Common myeloid progenitor, CD34-positive (primary cell): ENCODE results near the gene LAIR1.
A peak's percentile ranks its signal among the peaks of the same experiment; 100 is the strongest.
"Not testable (repeated sequence)": the region's sequence is repeated elsewhere in the genome, so short reads cannot be mapped to it uniquely, and the experiment has no call there.

ENCODE experiments used
- CTCF ChIA-PET: fragments of 350-600 bp; sonication (Branson Sonifier 250); formaldehyde crosslinking; loops from one replicate; lab custom pipeline; 2021; ENCODE audit warnings: antibody characterized with exemption; lab: Charles Lee
- POLR2A ChIA-PET: fragments of 350-600 bp; sonication (Branson Sonifier 250); formaldehyde crosslinking; loops from one replicate; lab custom pipeline; 2021; ENCODE audit warnings: antibody characterized with exemption; lab: Charles Lee
- DNase-seq, 3 donors: peaks; one replicate each; pipeline versions ENCODE4 v3.0.0 to v3.0.0-alpha.2; 2013
- H3K27ac ChIP-seq, 2 experiments: 1 replicate in 1 of 2; 2 replicates in 1 of 2; pipeline ENCODE4 v1.7.0; 2013; ENCODE audit warnings: inconsistent platforms in 2 of 2, low read length in 2 of 2, mild to moderate bottlenecking in 2 of 2, low read depth in 1 of 2, moderate library complexity in 1 of 2; ENCODE audit not compliant: severe bottlenecking in 2 of 2, insufficient read depth in 1 of 2, poor library complexity in 1 of 2
- H3K27me3 ChIP-seq, 5 experiments: replicated peaks in 2 of 5; 1 replicate in 3 of 5; 2 replicates in 2 of 5; pipeline versions ENCODE4 v1.6.1 to v1.7.0; 2013; ENCODE audit warnings: low read length in 4 of 5, mild to moderate bottlenecking in 2 of 5, moderate library complexity in 2 of 5, inconsistent platforms in 1 of 5; ENCODE audit not compliant: insufficient read depth in 5 of 5, control insufficient read depth in 4 of 5
- H3K36me3 ChIP-seq, 4 experiments: 1 replicate in 2 of 4; 2 replicates in 2 of 4; pipeline versions ENCODE4 v1.6.1 to v1.7.0; 2013; ENCODE audit warnings: low read length in 3 of 4, control low read depth in 1 of 4, mild to moderate bottlenecking in 1 of 4; ENCODE audit not compliant: control insufficient read depth in 4 of 4, insufficient read depth in 4 of 4
- H3K4me1 ChIP-seq, 4 experiments: 1 replicate in 3 of 4; 2 replicates in 1 of 4; pipeline versions ENCODE4 v1.6.1 to v1.7.1; 2013; ENCODE audit warnings: low read length in 3 of 4, mild to moderate bottlenecking in 3 of 4, control low read depth in 1 of 4, inconsistent platforms in 1 of 4, moderate library complexity in 1 of 4; ENCODE audit not compliant: control insufficient read depth in 4 of 4, insufficient read depth in 4 of 4; ENCODE audit errors: control extremely low read depth in 1 of 4
- H3K4me3 ChIP-seq, 7 experiments: 1 replicate in 4 of 7; 2 replicates in 3 of 7; pipeline versions ENCODE4 v1.5.1 to v1.7.0; 2013; ENCODE audit warnings: mild to moderate bottlenecking in 7 of 7, low read length in 6 of 7, moderate library complexity in 6 of 7, inconsistent platforms in 2 of 7, low read depth in 2 of 7, control low read depth in 1 of 7; ENCODE audit not compliant: insufficient read depth in 4 of 7, control insufficient read depth in 1 of 7; ENCODE audit errors: extremely low read depth in 1 of 7
- H3K9me3 ChIP-seq, 5 experiments: 1 replicate in 4 of 5; 2 replicates in 1 of 5; pipeline versions ENCODE4 v1.6.1 to v1.7.1; 2013; ENCODE audit warnings: low read length in 4 of 5, mild to moderate bottlenecking in 2 of 5, inconsistent platforms in 1 of 5, low read depth in 1 of 5, moderate library complexity in 1 of 5; ENCODE audit not compliant: control insufficient read depth in 4 of 5, insufficient read depth in 2 of 5; ENCODE audit errors: control extremely low read depth in 1 of 5
- WGBS: methylation state at CpG from one replicate; pipeline ENCODE4 v1.1.5; 2013; ENCODE audit not compliant: insufficient coverage; 5-methylcytosine and 5-hydroxymethylcytosine counted together

LAIR1 gene

GRCh38 chr19:54380897-54381296 is 16.2 kb upstream of the LAIR1 start:
- CTCF ChIA-PET, result interaction anchor here (1.0 to 2.1 kb wide), 2 partner anchors 8 to 10 kb away, joined by 3 to 6 read pairs; no protein-coding TSS in a partner anchor
- Histone ChIP-seq H3K4me3 (no peak overlapping the region), H3K36me3 (no peaks in the 10 kb centered on the region), H3K4me1 (peaks cover 21 to 50% (median 41%) of the 10 kb centered on the region in 4 experiments), H3K9me3 (peaks cover 0 to 7% (median 0%) of the 10 kb centered on the region in 5 experiments), H3K27me3 (no peaks in the 10 kb centered on the region), H3K27ac (no peak overlapping the region)
- POLR2A ChIA-PET, result no interaction called here
- WGBS, result 100% methylated on average over 2 of the region's 2 CpGs
- no peak for DNase-seq

DNA sequence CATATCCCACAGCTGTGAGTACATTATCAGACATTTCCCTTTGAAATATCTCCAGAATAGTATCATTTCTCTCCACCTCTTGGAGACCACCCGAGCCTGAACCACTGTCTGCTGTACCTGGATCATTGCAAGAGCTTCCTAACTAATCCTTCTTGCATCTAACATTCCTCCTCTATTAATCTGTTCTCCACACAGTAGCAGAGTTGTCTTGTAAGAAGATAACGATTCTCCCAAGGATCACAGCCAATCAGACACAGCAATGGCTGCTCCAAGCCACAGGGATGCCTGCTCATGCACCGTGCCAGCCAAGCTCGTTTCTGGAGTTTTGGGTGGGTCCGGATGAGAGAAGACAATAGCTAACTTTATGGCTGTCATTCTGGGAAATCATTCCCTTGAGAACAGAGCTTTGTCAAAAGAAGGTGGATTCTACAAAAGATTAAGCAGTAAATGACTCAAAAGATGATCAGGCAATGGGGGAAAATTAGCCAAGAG is 14.5 kb upstream of the LAIR1 start:
- WGBS, result 90% methylated on average over 5 of the region's 5 CpGs
- no peaks in the 10 kb centered on the region for H3K27me3 ChIP-seq
- peak overlapping the region in 1 of 7 experiments; percentile 64 for H3K4me3 ChIP-seq
- peaks cover 0 to 7% (median 0%) of the 10 kb centered on the region in 5 experiments for H3K9me3 ChIP-seq
- H3K36me3 ChIP-seq, result no peaks in the 10 kb centered on the region
- CTCF ChIA-PET, result interaction anchor here (1.0 to 2.4 kb wide), 5 partner anchors 10 to 60 kb away, joined by 3 to 22 read pairs (median 4); no protein-coding TSS in a partner anchor
- POLR2A ChIA-PET, result interaction anchor here (0.6 to 2.7 kb wide), 3 partner anchors 9 to 65 kb away, joined by 3 to 15 read pairs (median 5); partner anchors contain the start of gene LAIR1
- H3K4me1 ChIP-seq, result peaks cover 21 to 61% (median 57%) of the 10 kb centered on the region in 4 experiments
- no peak for DNase-seq
- H3K27ac ChIP-seq, result peak overlapping the region; percentile 81 to 89

DNA sequence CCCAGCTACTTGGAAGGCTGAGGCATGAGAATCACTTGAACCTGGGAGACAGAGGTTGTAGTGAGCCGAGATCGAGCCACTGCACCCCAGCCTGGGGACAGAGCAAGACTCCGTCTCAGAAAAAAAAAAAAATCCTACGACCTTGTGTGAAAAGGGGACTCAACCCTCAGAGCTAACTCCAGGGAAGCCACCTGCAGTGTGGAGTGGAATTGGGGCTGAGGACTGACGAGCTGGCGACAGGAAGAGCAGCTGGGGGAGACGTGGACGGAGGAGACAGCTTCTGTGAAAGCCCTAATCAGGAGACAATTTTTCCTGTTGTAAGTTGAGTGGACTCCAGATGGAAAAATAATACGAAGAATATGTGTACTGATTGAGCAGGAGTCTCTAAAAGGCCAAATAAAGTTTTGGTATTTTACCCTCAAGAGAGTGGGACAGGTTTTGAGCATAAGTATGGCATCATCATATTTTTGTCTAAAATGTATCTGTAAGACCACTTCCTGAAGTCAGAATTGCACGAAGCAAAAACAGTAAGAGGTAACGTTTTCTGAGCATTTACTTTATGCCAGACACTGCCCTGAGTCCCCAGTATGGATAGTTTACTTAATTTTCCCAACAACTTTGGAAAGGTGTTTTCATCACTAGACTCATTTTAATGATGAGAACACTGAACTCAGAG is 12.0 kb upstream of the LAIR1 start:
- Histone ChIP-seq H3K27me3 (no peaks in the 10 kb centered on the region), H3K9me3 (peaks cover 0 to 7% (median 0%) of the 10 kb centered on the region in 5 experiments), H3K27ac (peak overlapping the region in 1 of 2 experiments; percentile 4), H3K36me3 (no peaks in the 10 kb centered on the region), H3K4me3 (no peak overlapping the region), H3K4me1 (peaks cover 38 to 85% (median 78%) of the 10 kb centered on the region in 4 experiments)
- DNase-seq, result peak in 2 of 3 donors; percentile 53 to 57
- POLR2A ChIA-PET, result interaction anchor here (0.7 to 1.0 kb wide), 2 partner anchors 12 to 13 kb away, joined by 3 to 6 read pairs; no protein-coding TSS in a partner anchor
- 28% methylated on average over 9 of the region's 11 CpGs for WGBS
- CTCF ChIA-PET, result interaction anchor here (1.1 to 1.5 kb wide), 2 partner anchors 13 to 14 kb away, joined by 3 to 9 read pairs; no protein-coding TSS in a partner anchor

- peaks cover 41 to 89% (median 83%) of the 10 kb centered on the region in 4 experiments for H3K4me1 ChIP-seq
- not testable (repeated sequence) for H3K27ac ChIP-seq, H3K9me3 ChIP-seq, H3K27me3 ChIP-seq, H3K36me3 ChIP-seq
- peak overlapping the region in 1 of 7 experiments; percentile 10 for H3K4me3 ChIP-seq
- ChIA-PET CTCF (interaction anchor here (0.6 to 1.5 kb wide), 3 partner anchors 15 to 22 kb away, joined by 3 to 9 read pairs (median 4); no protein-coding TSS in a partner anchor), POLR2A (interaction anchor here (1.4 kb wide), 1 partner anchor 11 kb away, joined by 3 read pairs; the partner anchor contains the start of gene LAIR1)
- peak in 2 of 3 donors; percentile 37 to 51 for DNase-seq
- 43% methylated on average over 14 of the region's 28 CpGs for whole genome bisulfite sequencing
Observed at GRCh38 chr19:54375181-54375938, 10.6 kb upstream of the LAIR1 start.

- CTCF ChIA-PET, result interaction anchor here (1.4 to 6.9 kb wide), 3 partner anchors 8 to 17 kb away, joined by 4 to 61 read pairs (median 6); no protein-coding TSS in a partner anchor
- H3K4me1 ChIP-seq, result peaks cover 42 to 84% (median 76%) of the 10 kb centered on the region in 4 experiments
- DNase-seq, result peak in 2 of 3 donors; percentile 85 to 87
- H3K4me3 ChIP-seq, result peak overlapping the region in 2 of 7 experiments; percentile 16 to 19
- H3K27me3 ChIP-seq, result no peaks in the 10 kb centered on the region
- no peaks in the 10 kb centered on the region for H3K9me3 ChIP-seq
- H3K36me3 ChIP-seq, result no peaks in the 10 kb centered on the region
- POLR2A ChIA-PET, result interaction anchor here (0.8 to 1.4 kb wide), 2 partner anchors 10 to 18 kb away, joined by 3 read pairs; partner anchors contain the start of gene LAIR1
- H3K27ac ChIP-seq, result no peak overlapping the region
- 66% methylated on average over 6 of the region's 16 CpGs for WGBS
Observed at GRCh38 chr19:54373781-54374631, 9.3 kb upstream of the LAIR1 start.

GRCh38 chr19:54371453-54371852 is 6.7 kb upstream of the LAIR1 start:
- POLR2A ChIA-PET, result interaction anchor here (1.6 kb wide), 1 partner anchor 17 kb away, joined by 8 read pairs; no protein-coding TSS in a partner anchor
- not testable (repeated sequence) for H3K27ac ChIP-seq

More at GRCh38 chr19:54371453-54371852, 6.7 kb upstream of the LAIR1 start:
- not testable (repeated sequence) for DNase-seq, H3K36me3 ChIP-seq, H3K27me3 ChIP-seq, H3K9me3 ChIP-seq
- peaks cover 43 to 78% (median 67%) of the 10 kb centered on the region in 4 experiments for H3K4me1 ChIP-seq
- 92% methylated on average over 2 of the region's 5 CpGs for WGBS
- CTCF ChIA-PET, result interaction anchor here (1.5 to 6.9 kb wide), 3 partner anchors 11 to 18 kb away, joined by 6 to 61 read pairs (median 10); no protein-coding TSS in a partner anchor
- peak overlapping the region in 2 of 7 experiments; percentile 34 to 59 for H3K4me3 ChIP-seq
